H1 (cell line): ENCODE results near the gene CEP104.

Experiments used
- ASH2L ChIP-seq: fragments of 200-600, 300-600 bp; sonication (generic); IDR thresholded peaks from one replicate; pipeline ENCODE4 v1.7.1; 2017; ENCODE audit warnings: low read length
- CREB1 ChIP-seq: IDR thresholded peaks from 2 replicates; pipeline ENCODE4 v1.6.1; 2012; ENCODE audit warnings: inconsistent platforms
- CTCF ChIP-seq, 3 experiments: IDR thresholded peaks; 1 replicate in 2 of 3; 2 replicates in 1 of 3; pipeline versions ENCODE4 v1.5.1 to v1.6.1; 2011; ENCODE audit warnings: low read length in 3 of 3, mild to moderate bottlenecking in 3 of 3, inconsistent platforms in 2 of 3, low read depth in 1 of 3, moderate library complexity in 1 of 3; ENCODE audit not compliant: insufficient read depth in 1 of 3; ENCODE audit errors: control extremely low read depth in 1 of 3
- EGR1 ChIP-seq: IDR thresholded peaks from 2 replicates; pipeline ENCODE4 v1.6.1; 2011; ENCODE audit warnings: low read depth, low read length, borderline replicate concordance
- NANOG ChIP-seq: IDR thresholded peaks from 2 replicates; pipeline ENCODE4 v1.6.1; 2011; ENCODE audit warnings: low read length, low read depth, mild to moderate bottlenecking, inconsistent platforms; ENCODE audit not compliant: insufficient read depth, poor library complexity, severe bottlenecking
- POLR2A ChIP-seq, 2 experiments: IDR thresholded peaks; 1 replicate in 1 of 2; 2 replicates in 1 of 2; pipeline ENCODE4 v1.6.1; 2011; ENCODE audit warnings: low read depth in 2 of 2, low read length in 2 of 2, mild to moderate bottlenecking in 2 of 2; ENCODE audit errors: control extremely low read depth in 1 of 2
- POLR2AphosphoS5 ChIP-seq: IDR thresholded peaks from 2 replicates; pipeline ENCODE4 v1.6.1; 2011; ENCODE audit warnings: low read depth, low read length
- POU5F1 ChIP-seq: IDR thresholded peaks from 2 replicates; pipeline ENCODE4 v1.6.1; 2011; ENCODE audit warnings: low read depth, mild to moderate bottlenecking, low read length, moderate library complexity
- SRF ChIP-seq: IDR thresholded peaks from 2 replicates; pipeline ENCODE4 v1.6.1; 2011; ENCODE audit warnings: mild to moderate bottlenecking, low read depth, low read length, moderate library complexity
- YY1 ChIP-seq: IDR thresholded peaks from 2 replicates; pipeline ENCODE4 v1.6.1; 2011; ENCODE audit warnings: low read depth, mild to moderate bottlenecking, low read length

- no peak for TF ChIP-seq SRF
- no peak for TF ChIP-seq CREB1
- TF ChIP-seq POLR2AphosphoS5: no peak
- no peak for TF ChIP-seq EGR1
- no peak for TF ChIP-seq CTCF (IDR thresholded peaks at IDR 0.05; ENCODE audit: control extremely low read depth in 1 of 3, insufficient read depth in 1 of 3, low read depth in 1 of 3, low read length in 3 of 3)
- no peak for TF ChIP-seq ASH2L
- no peak for TF ChIP-seq YY1
- TF ChIP-seq POU5F1: no peak
- no peak for TF ChIP-seq NANOG
- TF ChIP-seq POLR2A (IDR thresholded peaks at IDR 0.05; ENCODE audit: control extremely low read depth in 1 of 2, low read depth in 2 of 2, low read length in 2 of 2): no peak
Measured at GRCh38 chr1:3893190-3893589, 36.2 kb upstream of the CEP104 start.
